Activated gamma-delta T cell treated with anti-CD3 and anti-CD28 coated beads, Interleukin-2, amount 50 U/mL, for 16 hours (primary cell): ENCODE measurements around the gene PRKCD.

Experiments used
- DNase-seq: peaks from one replicate; pipeline ENCODE4 v3.0.0-alpha.2; 2020; ENCODE audit warnings: low read depth

The PRKCD gene

GRCh38 chr3:53190659-53191058, 29.6 kb downstream of the PRKCD start:
- DNase-seq, result no peak

- DNase-seq, result no peak
Measured at GRCh38 chr3:53191836-53192480, 30.9 kb downstream of the PRKCD start.

- DNase-seq, result no peak
Measured at GRCh38 chr3:53192608-53193007, 31.6 kb downstream of the PRKCD start.

GRCh38 chr3:53193466-53194209, 32.6 kb downstream of the PRKCD start:
- no peak for DNase-seq

- no peak for DNase-seq
Measured at GRCh38 chr3:53194210-53195065, 33.4 kb downstream of the PRKCD start.

- DNase-seq, result no peak
Measured at GRCh38 chr3:53195066-53195450, 34.0 kb downstream of the PRKCD start.

GRCh38 chr3:53195602-53196574, 34.9 kb downstream of the PRKCD start:
- DNase-seq, result peak; percentile 30

- DNase-seq, result no peak
Measured at GRCh38 chr3:53196575-53197407, 35.8 kb downstream of the PRKCD start.

- DNase-seq, result no peak
Measured at GRCh38 chr3:53198256-53198977, 37.4 kb downstream of the PRKCD start.

- DNase-seq, result no peak
Measured at GRCh38 chr3:53198996-53199395, 38.0 kb downstream of the PRKCD start.

GRCh38 chr3:53199834-53200233, 38.8 kb downstream of the PRKCD start:
- no peak for DNase-seq

- no peak for DNase-seq
Measured at GRCh38 chr3:53200501-53201498, 39.8 kb downstream of the PRKCD start.

- no peak for DNase-seq
Measured at GRCh38 chr3:53202331-53203015, 41.5 kb downstream of the PRKCD start.

GRCh38 chr3:53211706-53212702, 51.0 kb downstream of the PRKCD start:
- no peak for DNase-seq

- DNase-seq, result no peak
Measured at GRCh38 chr3:53213276-53213675, 52.3 kb downstream of the PRKCD start.

- no peak for DNase-seq
Measured at GRCh38 chr3:53215816-53216215, 54.8 kb downstream of the PRKCD start.

GRCh38 chr3:53216723-53217122, 55.7 kb downstream of the PRKCD start:
- DNase-seq, result no peak
